GM23338 (cell line): ENCODE data around the gene TPR. TPM values are rescaled to one million over a fixed set of nuclear protein-coding genes. Genes with fewer than 3 reads are reported as not detected.

Experiments
- ATAC-seq: fragments of 200-7000 bp; cut with Tn5 transposase; 3 replicates; pipeline ENCODE4 v1.9.1; 2020
- DNase-seq: peaks from one replicate; pipeline ENCODE4 v3.0.0-alpha.2; 2015; ENCODE audit warnings: low spot score
- H2AFZ ChIP-seq: fragments of 200-600 bp; sonication (generic); 2 replicates; pipeline ENCODE4 v1.8.0; 2016; ENCODE audit warnings: antibody characterized with exemption, mild to moderate bottlenecking, moderate library complexity
- H3F3A ChIP-seq: fragments of 200-600 bp; sonication (generic); replicated peaks from 2 replicates; pipeline ENCODE4 v1.8.0; 2017; ENCODE audit warnings: antibody characterized with exemption, mixed run types, low read depth
- H3K27ac ChIP-seq: fragments of 200-600 bp; sonication (generic); 2 replicates; pipeline ENCODE4 v1.6.1; 2016; ENCODE audit warnings: low read depth
- H3K27me3 ChIP-seq: fragments of 200-600 bp; sonication (generic); 2 replicates; pipeline ENCODE4 v1.8.0; 2016; ENCODE audit warnings: mild to moderate bottlenecking, mixed run types, moderate library complexity; ENCODE audit not compliant: insufficient read depth
- H3K36me3 ChIP-seq: fragments of 200-600 bp; sonication (generic); 2 replicates; pipeline ENCODE4 v1.8.0; 2016; ENCODE audit warnings: mild to moderate bottlenecking; ENCODE audit not compliant: insufficient read depth
- H3K4me1 ChIP-seq: fragments of 200-600 bp; sonication (generic); 2 replicates; pipeline ENCODE4 v1.8.0; 2016; ENCODE audit warnings: mild to moderate bottlenecking, moderate library complexity; ENCODE audit not compliant: insufficient read depth
- H3K4me2 ChIP-seq: fragments of 200-600 bp; sonication (generic); 2 replicates; pipeline ENCODE4 v1.7.1; 2017; ENCODE audit warnings: mixed run types
- H3K4me3 ChIP-seq: fragments of 200-600 bp; sonication (generic); 2 replicates; pipeline ENCODE4 v1.6.1; 2016; ENCODE audit warnings: mixed run types
- H3K79me2 ChIP-seq: fragments of 200-600 bp; sonication (generic); replicated peaks from 2 replicates; pipeline ENCODE4 v1.8.0; 2017; ENCODE audit warnings: mild to moderate bottlenecking; ENCODE audit not compliant: insufficient read depth
- H3K9me2 ChIP-seq: fragments of 200-600 bp; sonication (generic); 2 replicates; pipeline ENCODE4 v1.8.0; 2017; ENCODE audit not compliant: insufficient read depth
- H4K20me1 ChIP-seq: fragments of 200-600 bp; sonication (generic); replicated peaks from 2 replicates; pipeline ENCODE4 v1.8.0; 2017; ENCODE audit warnings: mild to moderate bottlenecking; ENCODE audit not compliant: insufficient read depth
- H3K27ac Mint-ChIP-seq: 2 replicates; pipeline ENCODE4 v1.8.0; 2020; ENCODE audit warnings: inconsistent platforms, mild to moderate bottlenecking, moderate library complexity, mixed read lengths
- H3K27me3 Mint-ChIP-seq: 3 replicates; pipeline ENCODE4 v1.8.0; 2022; ENCODE audit warnings: low read depth, mild to moderate bottlenecking, moderate library complexity, mixed read lengths, inconsistent platforms; ENCODE audit not compliant: insufficient read depth, poor library complexity
- H3K36me3 Mint-ChIP-seq: 3 replicates; pipeline ENCODE4 v1.8.0; 2021; ENCODE audit warnings: low read depth, mild to moderate bottlenecking, inconsistent platforms, moderate library complexity, mixed read lengths
- H3K4me1 Mint-ChIP-seq: 3 replicates; pipeline ENCODE4 v1.8.0; 2020; ENCODE audit warnings: mild to moderate bottlenecking, inconsistent platforms, mixed read lengths
- H3K4me3 Mint-ChIP-seq: 3 replicates; pipeline ENCODE4 v1.8.0; 2021; ENCODE audit warnings: moderate library complexity, mild to moderate bottlenecking, inconsistent platforms, mixed read lengths
- H3K9me3 Mint-ChIP-seq: 3 replicates; pipeline ENCODE4 v1.8.0; 2020; ENCODE audit warnings: moderate library complexity, mild to moderate bottlenecking, inconsistent platforms, mixed read lengths
- CREB1 ChIP-seq: fragments of 250-450 bp; sonication (Bioruptor Pico); IDR thresholded peaks from 2 replicates; pipeline ENCODE4 v1.5.0; 2020; ENCODE audit warnings: low read depth, mild to moderate bottlenecking, moderate library complexity
- STAT1 ChIP-seq: IDR thresholded peaks from one replicate; pipeline ENCODE4 v1.6.1; 2016; ENCODE audit warnings: antibody characterized with exemption; ENCODE audit not compliant: unreplicated experiment
- ZNF331 ChIP-seq: fragments of 250-450 bp; sonication (Bioruptor Pico); IDR thresholded peaks from 2 replicates; pipeline ENCODE4 v1.5.0; 2020; ENCODE audit warnings: low read depth, mild to moderate bottlenecking, moderate library complexity
- polyA plus RNA-seq: library from polyadenylated mRNA; unstranded; fragments of >200 nt; fragmentation: Nextera tagmentation; extraction: Ambion mirVana; gene quantifications from 2 replicates; pipeline ENCODE4 v1.2.1, GENCODE V29; 2016
- total RNA-seq: library from RNA; depleted of rRNA; stranded (reverse); fragments of >200 nt; shearing (Covaris generic); gene quantifications from 2 replicates; pipeline ENCODE4 v1.2.3, GENCODE V29; 2014
- TF ChIP-seq, protein P1 (sequence below): fragments of 250-450 bp; sonication (Bioruptor Pico); IDR thresholded peaks from 2 replicates; pipeline ENCODE4 v1.5.0; 2020; ENCODE audit warnings: mild to moderate bottlenecking, moderate library complexity

TPR gene
- total and polyA plus RNA-seq, 2 experiments from 2014 or later: 108 to 220 TPM

DNA sequence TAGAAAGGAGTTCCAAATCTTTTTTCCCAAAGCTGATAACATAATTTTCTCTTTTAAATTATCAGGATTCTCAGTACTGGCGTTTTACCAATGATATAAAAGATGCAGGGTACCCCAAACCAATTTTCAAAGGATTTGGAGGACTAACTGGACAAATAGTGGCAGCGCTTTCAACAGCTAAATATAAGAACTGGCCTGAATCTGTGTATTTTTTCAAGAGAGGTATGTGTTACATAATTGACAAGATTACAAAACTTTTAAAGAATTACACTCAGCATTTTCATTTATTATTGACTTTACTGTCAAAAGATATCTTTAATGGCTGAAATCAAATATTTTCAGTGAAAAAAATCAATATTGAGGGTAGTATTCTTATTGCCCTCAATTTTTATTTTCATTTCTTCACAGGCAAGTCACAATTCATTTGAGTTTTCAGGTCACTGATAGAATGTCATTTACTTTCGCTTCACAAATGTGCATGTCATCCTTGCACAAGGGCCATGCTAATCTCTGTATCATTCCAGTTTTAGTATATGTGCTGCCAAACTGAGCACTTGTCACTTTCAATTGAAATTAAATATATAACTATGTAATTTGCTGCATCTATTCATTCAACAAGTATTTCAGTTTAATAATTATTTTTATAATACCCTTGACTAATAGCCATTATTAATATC, 63.5 kb downstream of the TPR start (continued):
- TF ChIP-seq, protein P1, sequence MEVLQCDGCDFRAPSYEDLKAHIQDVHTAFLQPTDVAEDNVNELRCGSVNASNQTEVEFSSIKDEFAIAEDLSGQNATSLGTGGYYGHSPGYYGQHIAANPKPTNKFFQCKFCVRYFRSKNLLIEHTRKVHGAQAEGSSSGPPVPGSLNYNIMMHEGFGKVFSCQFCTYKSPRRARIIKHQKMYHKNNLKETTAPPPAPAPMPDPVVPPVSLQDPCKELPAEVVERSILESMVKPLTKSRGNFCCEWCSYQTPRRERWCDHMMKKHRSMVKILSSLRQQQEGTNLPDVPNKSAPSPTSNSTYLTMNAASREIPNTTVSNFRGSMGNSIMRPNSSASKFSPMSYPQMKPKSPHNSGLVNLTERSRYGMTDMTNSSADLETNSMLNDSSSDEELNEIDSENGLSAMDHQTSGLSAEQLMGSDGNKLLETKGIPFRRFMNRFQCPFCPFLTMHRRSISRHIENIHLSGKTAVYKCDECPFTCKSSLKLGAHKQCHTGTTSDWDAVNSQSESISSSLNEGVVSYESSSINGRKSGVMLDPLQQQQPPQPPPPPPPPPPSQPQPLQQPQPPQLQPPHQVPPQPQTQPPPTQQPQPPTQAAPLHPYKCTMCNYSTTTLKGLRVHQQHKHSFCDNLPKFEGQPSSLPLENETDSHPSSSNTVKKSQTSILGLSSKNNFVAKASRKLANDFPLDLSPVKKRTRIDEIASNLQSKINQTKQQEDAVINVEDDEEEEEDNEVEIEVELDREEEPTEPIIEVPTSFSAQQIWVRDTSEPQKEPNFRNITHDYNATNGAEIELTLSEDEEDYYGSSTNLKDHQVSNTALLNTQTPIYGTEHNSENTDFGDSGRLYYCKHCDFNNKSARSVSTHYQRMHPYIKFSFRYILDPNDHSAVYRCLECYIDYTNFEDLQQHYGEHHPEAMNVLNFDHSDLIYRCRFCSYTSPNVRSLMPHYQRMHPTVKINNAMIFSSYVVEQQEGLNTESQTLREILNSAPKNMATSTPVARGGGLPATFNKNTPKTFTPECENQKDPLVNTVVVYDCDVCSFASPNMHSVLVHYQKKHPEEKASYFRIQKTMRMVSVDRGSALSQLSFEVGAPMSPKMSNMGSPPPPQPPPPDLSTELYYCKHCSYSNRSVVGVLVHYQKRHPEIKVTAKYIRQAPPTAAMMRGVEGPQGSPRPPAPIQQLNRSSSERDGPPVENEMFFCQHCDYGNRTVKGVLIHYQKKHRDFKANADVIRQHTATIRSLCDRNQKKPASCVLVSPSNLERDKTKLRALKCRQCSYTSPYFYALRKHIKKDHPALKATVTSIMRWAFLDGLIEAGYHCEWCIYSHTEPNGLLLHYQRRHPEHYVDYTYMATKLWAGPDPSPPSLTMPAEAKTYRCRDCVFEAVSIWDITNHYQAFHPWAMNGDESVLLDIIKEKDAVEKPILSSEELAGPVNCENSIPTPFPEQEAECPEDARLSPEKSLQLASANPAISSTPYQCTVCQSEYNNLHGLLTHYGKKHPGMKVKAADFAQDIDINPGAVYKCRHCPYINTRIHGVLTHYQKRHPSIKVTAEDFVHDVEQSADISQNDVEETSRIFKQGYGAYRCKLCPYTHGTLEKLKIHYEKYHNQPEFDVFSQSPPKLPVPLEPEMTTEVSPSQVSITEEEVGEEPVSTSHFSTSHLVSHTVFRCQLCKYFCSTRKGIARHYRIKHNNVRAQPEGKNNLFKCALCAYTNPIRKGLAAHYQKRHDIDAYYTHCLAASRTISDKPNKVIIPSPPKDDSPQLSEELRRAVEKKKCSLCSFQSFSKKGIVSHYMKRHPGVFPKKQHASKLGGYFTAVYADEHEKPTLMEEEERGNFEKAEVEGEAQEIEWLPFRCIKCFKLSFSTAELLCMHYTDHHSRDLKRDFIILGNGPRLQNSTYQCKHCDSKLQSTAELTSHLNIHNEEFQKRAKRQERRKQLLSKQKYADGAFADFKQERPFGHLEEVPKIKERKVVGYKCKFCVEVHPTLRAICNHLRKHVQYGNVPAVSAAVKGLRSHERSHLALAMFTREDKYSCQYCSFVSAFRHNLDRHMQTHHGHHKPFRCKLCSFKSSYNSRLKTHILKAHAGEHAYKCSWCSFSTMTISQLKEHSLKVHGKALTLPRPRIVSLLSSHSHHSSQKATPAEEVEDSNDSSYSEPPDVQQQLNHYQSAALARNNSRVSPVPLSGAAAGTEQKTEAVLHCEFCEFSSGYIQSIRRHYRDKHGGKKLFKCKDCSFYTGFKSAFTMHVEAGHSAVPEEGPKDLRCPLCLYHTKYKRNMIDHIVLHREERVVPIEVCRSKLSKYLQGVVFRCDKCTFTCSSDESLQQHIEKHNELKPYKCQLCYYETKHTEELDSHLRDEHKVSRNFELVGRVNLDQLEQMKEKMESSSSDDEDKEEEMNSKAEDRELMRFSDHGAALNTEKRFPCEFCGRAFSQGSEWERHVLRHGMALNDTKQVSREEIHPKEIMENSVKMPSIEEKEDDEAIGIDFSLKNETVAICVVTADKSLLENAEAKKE (CRISPR knock-in tag): no peak
- TF ChIP-seq ZNF331 (CRISPR knock-in tag) (no peak), CREB1 (CRISPR knock-in tag) (no peak)

DNA sequence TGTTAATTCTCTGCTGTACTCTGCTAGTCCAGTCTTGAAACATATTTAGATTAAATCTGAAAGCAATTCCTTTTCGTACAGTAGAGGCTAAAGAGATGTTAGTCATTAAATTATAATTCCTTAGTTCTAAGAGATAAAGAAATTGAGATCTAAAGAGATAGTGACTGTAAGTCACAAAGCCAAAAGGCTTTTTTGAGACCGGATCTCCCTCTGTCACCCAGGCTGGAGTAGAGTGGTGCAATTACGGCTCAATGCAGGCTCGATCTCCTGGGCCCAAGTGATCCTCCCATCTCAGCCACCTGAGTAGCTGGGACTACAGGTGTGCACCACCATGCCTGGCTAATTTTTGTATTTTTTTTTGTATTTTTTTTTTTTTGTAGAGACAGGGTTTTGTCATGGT, 64.7 kb downstream of the TPR start:
- H3K36me3 Mint-ChIP-seq: peaks cover 16% of the 10 kb centered on the region
- Histone ChIP-seq H3K4me1 (no peaks in the 10 kb centered on the region), H3K79me2 (no peaks in the 10 kb centered on the region), H2AFZ (no peak overlapping the region), H3K4me2 (no peak overlapping the region), H3K9me2 (no peaks in the 10 kb centered on the region), H3K27me3 (no peaks in the 10 kb centered on the region), H3K36me3 (peaks cover 18% of the 10 kb centered on the region), H3K27ac (no peak overlapping the region), H3K4me3 (no peak overlapping the region), H4K20me1 (peaks cover 8% of the 10 kb centered on the region; the same call in 1 of the 2 replicates), H3F3A (no peaks in the 10 kb centered on the region)
- H3K4me1 Mint-ChIP-seq: no peaks in the 10 kb centered on the region
- no peak overlapping the region for H3K4me3 Mint-ChIP-seq
- H3K27me3 Mint-ChIP-seq: no peaks in the 10 kb centered on the region
- TF ChIP-seq, protein P1 (CRISPR knock-in tag): no peak
- TF ChIP-seq STAT1 (no peak), CREB1 (CRISPR knock-in tag) (no peak)
- no peak overlapping the region for H3K27ac Mint-ChIP-seq
- no peak for ATAC-seq
- no peaks in the 10 kb centered on the region for H3K9me3 Mint-ChIP-seq
- no peak for DNase-seq
